ENCODE data around the gene ATP6V1G1. TPM values are rescaled to one million over a fixed set of nuclear protein-coding genes. Genes with fewer than 3 reads are reported as not detected.

ATP6V1G1 gene
- polyA plus RNA-seq, 3 donors, result 206 to 240 (median 227) TPM

GRCh38 chr9:114638404-114638803 is 50.8 kb downstream of the ATP6V1G1 start:
- DNase-seq, result no peak

- no peak for DNase-seq
Measured at GRCh38 chr9:114641967-114642366, 54.4 kb downstream of the ATP6V1G1 start.

- no peak for DNase-seq
Measured at GRCh38 chr9:114643001-114643400, 55.4 kb downstream of the ATP6V1G1 start.

GRCh38 chr9:114643896-114644295 is 56.3 kb downstream of the ATP6V1G1 start:
- DNase-seq, result no peak

Other genes starting within 250 kb of the ATP6V1G1 start
- gene AKNA, start 199.8 kb upstream of the ATP6V1G1 start, polyA plus RNA-seq (ENCODE audit: insufficient read length in 3 of 3), result 10 to 100 TPM; 14.1 to 16.2 (median 15.6) TPM
- 10 to 100 TPM; 11.0 to 15.1 (median 13.6) TPM for gene WHRN, start 82.3 kb upstream of the ATP6V1G1 start, polyA plus RNA-seq (ENCODE audit: insufficient read length in 3 of 3)
- 1 to 10 TPM; 6.8 to 8.9 (median 8.4) TPM for gene TMEM268, start 23.5 kb downstream of the ATP6V1G1 start, polyA plus RNA-seq (ENCODE audit: insufficient read length in 3 of 3)
- gene TEX53, start 70.0 kb downstream of the ATP6V1G1 start, polyA plus RNA-seq (ENCODE audit: insufficient read length in 3 of 3), result not detected
- gene TEX48, start 94.4 kb downstream of the ATP6V1G1 start, polyA plus RNA-seq (ENCODE audit: insufficient read length in 3 of 3), result not detected
- gene TNFSF15, start 218.3 kb downstream of the ATP6V1G1 start, polyA plus RNA-seq (ENCODE audit: insufficient read length in 3 of 3), result 1 to 10 TPM; 5.9 to 9.7 (median 8.0) TPM

All from renal pelvis (tissue), 4 donors.